Aortic smooth muscle cell (primary cell): Measurements from ENCODE around the gene PRSS12. TPM values are rescaled to one million over a fixed set of nuclear protein-coding genes. Genes with fewer than 3 reads are reported as not detected.

Source experiments
- total RNA-seq: library from RNA; depleted of rRNA; stranded (reverse); fragments of >200 nt; gene quantifications from 2 replicates; pipeline ENCODE4 v1.2.3, GENCODE V29; 2014

The PRSS12 gene
- under 0.01 and 0.44 TPM in 2 replicates for total RNA-seq

GRCh38 chr4:118352843-118353533 is at the start of gene PRSS12:
PRSS12 (minus strand) TSS chr4:118353003; CDS start chr4:118352720, 283 bp downstream.

